Central memory CD8-positive, alpha-beta T cell (primary cell): Measurements from ENCODE around the gene CCDC27.
"Not testable (repeated sequence)": the region's sequence is repeated elsewhere in the genome, so short reads cannot be mapped to it uniquely, and the experiment has no call there.

Source experiments
- ATAC-seq: fragments of 150-1000 bp; cut with Tn5 transposase; replicated peaks from 2 replicates; pipeline ENCODE4 v1.10.0; 2022; ENCODE audit warnings: mild to moderate bottlenecking, moderate FRiP score, moderate number of reproducible peaks; ENCODE audit not compliant: poor library complexity, severe bottlenecking; ENCODE audit errors: extremely low read depth
- DNase-seq, 2 donors: peaks; one replicate each; pipeline ENCODE4 v3.0.0; 2021; ENCODE audit warnings: low spot score in 2 of 2
- H3K27ac Mint-ChIP-seq: one replicate; pipeline ENCODE4 v1.8.0; 2022; ENCODE audit warnings: low read depth, mild to moderate bottlenecking, moderate library complexity, mixed read lengths
- H3K27me3 Mint-ChIP-seq: one replicate; pipeline ENCODE4 v1.8.0; 2022; ENCODE audit warnings: mixed read lengths
- H3K36me3 Mint-ChIP-seq: one replicate; pipeline ENCODE4 v1.8.0; 2022; ENCODE audit warnings: mild to moderate bottlenecking, moderate library complexity, mixed read lengths; ENCODE audit not compliant: insufficient read depth
- H3K4me1 Mint-ChIP-seq: one replicate; pipeline ENCODE4 v1.8.0; 2022; ENCODE audit warnings: mixed read lengths
- H3K4me3 Mint-ChIP-seq: one replicate; pipeline ENCODE4 v1.8.0; 2022; ENCODE audit warnings: mild to moderate bottlenecking, moderate library complexity, mixed read lengths
- H3K9me3 Mint-ChIP-seq: one replicate; pipeline ENCODE4 v1.8.0; 2022; ENCODE audit warnings: mixed read lengths

CCDC27 gene

DNA sequence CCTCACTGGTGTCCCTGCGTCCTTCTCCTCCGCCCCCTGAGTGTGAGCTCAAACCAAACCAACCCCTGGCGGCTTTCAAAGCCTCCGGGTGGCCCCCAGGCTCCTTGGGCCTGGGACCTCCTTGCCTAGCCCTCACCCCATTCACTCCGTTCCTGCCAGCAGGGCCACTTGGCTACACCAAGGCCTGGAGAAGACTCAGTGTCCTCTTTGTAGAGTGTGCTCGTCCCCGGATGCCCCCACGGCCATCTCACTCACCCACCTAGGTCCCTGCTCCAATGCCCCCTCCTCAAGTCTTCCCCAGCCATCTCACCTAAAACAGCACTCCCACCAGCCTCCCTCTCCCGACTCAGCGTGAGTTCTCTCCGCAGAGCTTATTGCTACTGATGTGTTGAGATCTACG is 7.2 kb upstream of the CCDC27 start:
- DNase-seq: no peak
- H3K4me3 Mint-ChIP-seq: no peak overlapping the region
- peaks cover 10% of the 10 kb centered on the region for H3K36me3 Mint-ChIP-seq
- no peaks in the 10 kb centered on the region for H3K27me3 Mint-ChIP-seq
- no peak for ATAC-seq
- no peak overlapping the region for H3K27ac Mint-ChIP-seq
- H3K4me1 Mint-ChIP-seq: peaks cover 19% of the 10 kb centered on the region
- no peaks in the 10 kb centered on the region for H3K9me3 Mint-ChIP-seq

DNA sequence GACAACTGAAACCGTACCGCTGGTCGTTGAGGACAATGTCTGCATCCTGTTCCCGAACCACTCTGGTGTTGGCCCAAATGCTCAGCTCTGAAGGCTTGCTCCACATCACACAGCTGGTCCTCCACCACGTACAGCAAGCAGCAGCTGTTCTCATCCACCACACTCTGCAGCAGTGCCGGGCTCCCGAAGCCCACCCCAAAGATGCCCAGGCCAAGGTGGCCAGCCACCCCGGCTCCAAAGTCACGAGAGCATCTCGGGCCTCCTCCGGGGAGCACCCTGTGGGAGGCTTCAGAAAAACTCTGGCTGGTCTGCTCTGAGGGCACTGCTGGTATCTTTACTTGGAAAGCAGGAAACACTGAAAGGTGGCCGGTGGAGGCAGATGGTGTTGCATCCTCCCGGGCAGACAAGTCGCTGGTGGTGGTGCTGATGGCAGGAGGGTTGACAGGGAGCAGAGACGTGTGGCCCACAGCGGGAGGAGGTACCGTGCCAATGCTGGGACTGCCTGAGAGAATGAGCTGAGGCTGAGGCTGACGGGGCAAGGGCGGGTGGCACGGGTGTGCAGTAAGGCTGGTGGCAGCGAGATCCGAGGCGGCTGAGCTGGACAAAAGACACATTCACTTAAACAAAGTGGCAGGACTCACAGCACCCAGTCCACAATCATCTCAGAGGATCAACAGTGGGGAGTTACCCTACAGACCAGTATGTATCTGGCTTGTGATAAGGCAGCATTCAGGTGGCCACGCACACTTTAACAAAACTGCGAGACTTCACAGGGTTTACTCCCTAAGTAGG is 6.5 kb upstream of the CCDC27 start:
- ATAC-seq (no peak), DNase-seq (no peak)
- Mint-ChIP-seq H3K27ac (peak overlapping the region; percentile 87), H3K4me3 (peak overlapping the region; percentile 74), H3K4me1 (peaks cover 19% of the 10 kb centered on the region), H3K36me3 (peaks cover 10% of the 10 kb centered on the region), H3K27me3 (no peaks in the 10 kb centered on the region), H3K9me3 (no peaks in the 10 kb centered on the region)

DNA sequence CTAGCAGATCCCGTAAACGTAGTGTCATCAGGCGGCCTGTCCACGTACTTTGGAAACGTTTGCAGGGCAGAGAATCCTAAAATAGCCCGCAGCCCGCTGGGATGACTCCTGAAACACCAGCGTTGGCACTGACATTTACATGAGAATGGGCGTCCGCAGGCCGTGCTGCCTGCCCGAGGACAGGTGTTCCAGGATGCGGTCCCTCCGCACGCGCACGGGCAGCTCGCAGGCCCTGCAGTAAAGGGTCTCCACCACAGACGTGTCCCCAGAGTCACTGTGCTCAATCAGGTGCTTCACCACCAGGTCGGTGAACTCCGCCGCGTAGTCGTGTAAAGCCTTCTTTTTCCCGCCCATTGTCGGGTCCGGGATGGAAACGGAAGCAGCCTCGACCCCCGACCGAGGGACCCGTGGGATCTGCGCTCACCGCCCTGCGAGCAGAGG is 5.8 kb upstream of the CCDC27 start:
- DNase-seq: no peak
- no peak for ATAC-seq
- H3K27ac Mint-ChIP-seq: peak overlapping the region; percentile 87
- no peaks in the 10 kb centered on the region for H3K27me3 Mint-ChIP-seq
- peak overlapping the region; percentile 74 for H3K4me3 Mint-ChIP-seq
- H3K36me3 Mint-ChIP-seq: peaks cover 10% of the 10 kb centered on the region
- no peaks in the 10 kb centered on the region for H3K9me3 Mint-ChIP-seq
- H3K4me1 Mint-ChIP-seq: peaks cover 19% of the 10 kb centered on the region

DNA sequence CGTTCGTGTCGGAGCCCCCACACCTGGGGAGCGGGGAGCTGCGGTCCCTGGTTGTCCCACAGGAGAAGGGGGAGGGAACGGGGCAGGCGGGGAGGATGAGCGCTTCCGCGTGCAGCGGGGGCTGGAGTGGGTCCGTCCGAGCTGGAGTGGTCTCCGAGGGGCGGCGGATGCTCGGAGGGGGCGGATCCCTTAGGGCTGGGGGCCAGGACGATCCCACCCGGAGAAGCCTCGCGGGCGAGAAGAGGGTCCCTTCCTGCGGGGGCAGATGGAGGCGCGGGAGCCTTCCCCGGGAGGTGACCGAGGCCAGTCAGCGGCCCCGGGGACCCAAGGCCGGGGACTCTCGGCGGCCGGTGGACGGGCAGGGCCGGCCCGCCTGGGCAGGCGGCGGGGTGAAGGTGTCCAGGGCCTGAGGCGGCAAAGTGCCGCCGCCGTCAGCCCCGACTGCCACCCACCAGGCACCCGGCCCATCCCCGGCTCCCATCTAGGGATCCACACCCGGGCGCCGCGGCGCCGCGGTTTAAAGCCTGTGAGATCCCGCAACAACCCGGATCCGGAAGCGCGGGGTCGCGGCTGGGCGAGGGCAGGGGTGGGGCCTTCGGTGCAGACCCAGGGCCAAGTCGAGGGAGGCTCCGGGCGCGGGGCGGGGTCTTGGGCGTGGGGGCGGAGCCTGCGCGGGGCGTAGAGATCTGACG is 5.3 kb upstream of the CCDC27 start:
- Mint-ChIP-seq H3K4me3 (peak overlapping the region; percentile 74), H3K27me3 (no peaks in the 10 kb centered on the region), H3K27ac (peak overlapping the region; percentile 87), H3K36me3 (peaks cover 10% of the 10 kb centered on the region), H3K9me3 (no peaks in the 10 kb centered on the region), H3K4me1 (peaks cover 19% of the 10 kb centered on the region)
- ATAC-seq (peak; percentile 87), DNase-seq (peak; percentile 60 to 65)

DNA sequence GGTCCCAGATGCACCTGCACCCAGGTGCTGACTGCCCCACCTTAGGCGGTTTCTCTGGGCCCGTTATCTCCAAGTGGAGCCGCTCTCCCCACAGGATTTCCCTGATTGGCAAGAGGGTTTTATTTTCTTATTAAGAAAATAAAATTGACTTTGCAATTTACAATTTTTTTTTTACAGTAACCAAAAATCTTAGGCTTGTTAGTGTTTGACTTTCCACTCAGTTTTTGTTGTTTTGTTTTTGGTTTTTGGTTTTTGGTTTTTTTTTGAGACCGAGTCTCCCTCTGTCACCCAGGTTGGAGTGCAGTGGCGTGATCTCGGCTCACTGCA is 4.8 kb upstream of the CCDC27 start:
- no peak overlapping the region for H3K27ac Mint-ChIP-seq
- no peaks in the 10 kb centered on the region for H3K27me3 Mint-ChIP-seq
- peak overlapping the region; percentile 74 for H3K4me3 Mint-ChIP-seq
- peaks cover 8% of the 10 kb centered on the region for H3K36me3 Mint-ChIP-seq
- no peak for DNase-seq
- ATAC-seq: no peak
- no peaks in the 10 kb centered on the region for H3K9me3 Mint-ChIP-seq
- H3K4me1 Mint-ChIP-seq: peaks cover 19% of the 10 kb centered on the region

DNA sequence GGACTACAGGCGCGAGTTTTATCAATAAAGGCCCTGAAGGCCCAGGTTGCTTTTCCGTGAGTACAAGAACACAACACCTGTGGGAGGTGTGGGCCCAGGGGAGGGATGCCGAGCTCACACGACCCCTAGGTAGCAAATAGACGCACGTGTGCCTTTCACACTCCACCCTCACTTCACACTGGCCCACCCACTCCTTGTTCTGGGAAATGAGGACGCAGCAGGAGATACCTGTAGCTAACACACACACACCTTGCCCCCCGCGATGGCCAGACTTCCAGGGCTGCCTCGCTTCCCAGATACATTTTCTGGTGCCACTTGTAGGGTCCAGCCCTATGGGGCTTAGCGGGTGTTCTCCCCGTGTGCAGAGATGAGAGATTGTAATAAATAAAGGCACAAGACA is 4.3 kb upstream of the CCDC27 start:
- no peaks in the 10 kb centered on the region for H3K9me3 Mint-ChIP-seq
- H3K27me3 Mint-ChIP-seq: no peaks in the 10 kb centered on the region
- H3K27ac Mint-ChIP-seq: no peak overlapping the region
- H3K4me1 Mint-ChIP-seq: peaks cover 19% of the 10 kb centered on the region
- DNase-seq: no peak
- H3K4me3 Mint-ChIP-seq: peak overlapping the region; percentile 74
- H3K36me3 Mint-ChIP-seq: peaks cover 8% of the 10 kb centered on the region
- ATAC-seq: no peak

DNA sequence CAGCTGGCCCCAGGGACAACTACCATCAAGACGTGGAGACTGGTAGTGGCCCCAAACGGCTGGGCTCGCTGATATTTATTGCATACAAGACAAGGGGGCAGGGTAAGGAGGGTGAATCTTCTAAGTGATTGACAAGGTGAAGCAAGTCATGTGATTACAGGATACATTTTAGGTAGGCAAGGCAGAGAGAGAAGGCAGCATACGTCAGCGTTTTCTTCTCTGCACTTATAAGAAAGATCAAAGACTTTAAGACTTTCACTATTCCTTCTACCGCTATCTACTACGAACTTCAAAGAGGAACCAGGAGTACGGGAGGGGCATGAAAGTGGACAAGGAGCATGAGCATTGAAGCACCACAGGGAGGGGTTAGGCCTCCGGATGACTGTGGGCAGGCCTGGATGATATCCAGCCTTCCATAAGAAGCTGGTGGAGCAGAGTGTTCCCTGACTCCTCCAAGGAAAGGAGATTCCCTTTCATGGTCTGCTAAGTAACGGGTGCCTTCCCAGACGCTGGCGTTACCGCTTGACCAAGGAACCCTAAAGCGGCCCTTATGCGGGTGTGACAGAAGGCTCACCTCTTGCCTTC is 3.8 kb upstream of the CCDC27 start:
- peak overlapping the region; percentile 74 for H3K4me3 Mint-ChIP-seq
- H3K4me1 Mint-ChIP-seq: peaks cover 19% of the 10 kb centered on the region
- H3K9me3 Mint-ChIP-seq, ATAC-seq, H3K36me3 Mint-ChIP-seq, H3K27me3 Mint-ChIP-seq, H3K27ac Mint-ChIP-seq, DNase-seq: not testable (repeated sequence)

DNA sequence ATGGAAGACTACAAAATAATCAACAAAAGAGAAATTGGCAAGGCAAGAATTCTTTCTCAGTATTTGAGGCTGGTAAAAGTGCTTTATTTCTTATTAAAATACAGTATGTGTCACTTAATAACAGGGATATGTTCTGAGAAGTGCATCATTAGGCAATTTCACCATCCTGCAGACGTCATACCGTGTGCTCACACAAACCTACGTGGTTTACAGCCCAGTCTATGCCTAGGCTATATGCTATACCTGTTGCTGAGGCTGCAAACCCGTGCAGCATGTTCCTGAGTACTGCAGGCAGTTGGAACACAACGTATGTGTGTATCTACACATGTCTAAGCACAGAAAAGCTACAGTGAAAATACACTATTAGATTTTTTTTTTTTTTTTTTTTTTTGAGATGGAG is 2.7 kb upstream of the CCDC27 start:
- no peaks in the 10 kb centered on the region for H3K9me3 Mint-ChIP-seq
- H3K4me1 Mint-ChIP-seq: peaks cover 19% of the 10 kb centered on the region
- no peak overlapping the region for H3K27ac Mint-ChIP-seq
- H3K4me3 Mint-ChIP-seq: no peak overlapping the region
- DNase-seq (no peak), ATAC-seq (no peak)
- peaks cover 6% of the 10 kb centered on the region for H3K36me3 Mint-ChIP-seq
- no peaks in the 10 kb centered on the region for H3K27me3 Mint-ChIP-seq

DNA sequence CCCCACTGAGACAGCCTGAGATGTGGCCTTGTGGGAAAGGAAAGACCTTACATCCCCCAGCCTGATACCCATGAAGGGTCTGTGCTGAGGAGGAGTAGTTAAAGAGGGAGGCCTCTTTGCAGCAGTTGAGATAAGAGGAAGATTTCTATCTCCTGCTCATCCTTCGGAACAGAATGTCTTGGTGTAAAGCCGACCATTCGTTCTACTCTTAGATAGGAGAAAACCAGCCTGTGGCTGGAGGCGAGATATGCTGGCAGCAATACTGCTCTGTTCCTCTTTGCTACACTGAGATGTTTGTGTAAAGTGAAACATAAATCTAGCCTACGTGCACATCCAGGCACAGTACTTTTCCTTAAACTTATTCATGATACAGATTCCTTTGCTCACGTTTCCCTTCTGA is 1.5 kb upstream of the CCDC27 start:
- Mint-ChIP-seq H3K27ac (no peak overlapping the region), H3K4me3 (no peak overlapping the region), H3K4me1 (peaks cover 14% of the 10 kb centered on the region), H3K36me3 (peaks cover 5% of the 10 kb centered on the region), H3K9me3 (no peaks in the 10 kb centered on the region), H3K27me3 (peaks cover 10% of the 10 kb centered on the region)
- DNase-seq (no peak), ATAC-seq (no peak)

DNA sequence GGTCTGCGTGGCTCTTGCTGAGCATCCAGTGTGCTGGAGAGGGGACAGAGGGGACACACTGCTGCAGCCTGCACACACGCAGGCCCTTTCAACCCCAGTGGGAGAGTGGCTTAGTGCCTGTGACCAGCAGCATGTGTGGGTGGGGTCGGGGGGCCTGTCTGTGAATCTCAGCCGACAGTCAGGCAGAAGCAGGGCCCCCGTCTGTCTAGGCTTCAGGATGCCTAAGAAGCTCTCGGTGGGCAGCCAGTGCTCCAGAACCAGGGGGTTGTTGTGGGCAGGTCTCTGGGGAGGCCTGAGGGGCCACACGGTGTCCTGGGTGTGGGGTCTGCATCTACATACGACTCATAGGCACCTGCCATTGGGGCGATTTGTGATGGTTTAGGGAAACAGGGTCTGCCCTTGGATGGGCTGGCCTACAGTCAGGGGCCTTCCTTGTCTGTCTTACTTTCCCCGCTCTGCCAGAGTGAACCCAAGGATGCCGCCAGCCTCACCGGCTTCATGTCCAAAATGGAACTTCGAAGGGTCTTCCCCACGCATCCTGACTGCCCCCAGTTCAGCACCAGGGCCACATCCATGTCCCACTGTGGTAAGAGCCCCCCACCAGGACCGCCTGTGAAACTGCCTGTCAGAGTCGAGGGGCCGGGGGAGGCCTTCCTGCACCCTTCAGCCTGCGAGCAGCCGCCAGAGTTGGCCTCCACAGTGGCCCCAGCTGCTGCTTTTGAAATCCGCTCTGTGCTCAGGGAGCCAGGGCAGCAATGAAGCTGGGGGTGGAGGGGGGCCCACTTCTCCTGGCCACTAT is 1.6 kb downstream of the CCDC27 start:
- DNase-seq (no peak), ATAC-seq (no peak)
- Mint-ChIP-seq H3K4me1 (no peaks in the 10 kb centered on the region), H3K9me3 (no peaks in the 10 kb centered on the region), H3K4me3 (no peak overlapping the region), H3K36me3 (peaks cover 2% of the 10 kb centered on the region), H3K27me3 (peaks cover 23% of the 10 kb centered on the region), H3K27ac (no peak overlapping the region)

DNA sequence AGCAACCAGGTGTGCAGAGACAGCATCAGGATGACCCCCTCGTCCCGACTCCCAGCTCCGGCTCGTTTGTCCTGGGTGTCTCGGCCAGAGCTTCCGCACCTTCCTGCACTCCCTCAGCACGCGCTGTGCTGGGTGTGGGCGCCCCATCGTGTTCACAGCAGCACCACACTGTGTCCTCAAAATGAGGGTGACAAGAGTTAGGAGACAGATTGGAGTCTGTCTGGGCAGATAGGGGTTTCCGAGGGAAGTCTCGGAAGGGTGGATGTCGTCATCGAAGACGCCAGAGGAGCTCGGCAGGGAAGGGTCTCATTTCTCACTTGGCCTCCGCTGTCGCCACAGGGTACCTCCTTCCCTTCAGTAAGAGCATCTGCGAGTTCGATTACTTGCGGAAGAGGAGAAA is 4.1 kb downstream of the CCDC27 start:
- H3K4me1 Mint-ChIP-seq: no peaks in the 10 kb centered on the region
- peaks cover 48% of the 10 kb centered on the region for H3K27me3 Mint-ChIP-seq

DNA sequence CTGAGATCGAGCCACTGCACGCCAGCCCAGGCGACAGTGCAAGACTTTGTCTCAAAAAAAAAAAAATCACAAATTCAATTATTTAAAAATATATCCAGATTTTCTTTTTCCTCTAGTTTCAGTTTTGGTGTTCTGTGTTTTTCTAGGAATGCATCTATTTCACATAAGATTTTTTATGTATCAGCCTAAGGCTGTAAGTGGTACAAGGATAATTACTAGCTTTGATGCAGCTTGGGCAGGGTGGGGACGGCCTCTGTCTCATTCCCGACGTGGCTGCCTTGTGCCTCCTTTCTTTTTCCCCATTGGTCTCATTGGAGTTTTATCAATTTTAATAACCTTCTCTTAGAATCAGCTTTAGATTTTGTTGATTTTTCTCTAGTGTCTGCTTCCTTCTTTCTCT is 6.9 kb downstream of the CCDC27 start:
- Mint-ChIP-seq H3K4me1 (no peaks in the 10 kb centered on the region), H3K27ac (no peak overlapping the region), H3K27me3 (peaks cover 53% of the 10 kb centered on the region), H3K4me3 (no peak overlapping the region), H3K9me3 (no peaks in the 10 kb centered on the region), H3K36me3 (peaks cover 2% of the 10 kb centered on the region)
- ATAC-seq (no peak), DNase-seq (no peak)

More for the DNA sequence above, 4.1 kb downstream of the CCDC27 start:
- Mint-ChIP-seq H3K36me3 (peaks cover 2% of the 10 kb centered on the region), H3K27ac (no peak overlapping the region), H3K4me3 (no peak overlapping the region), H3K9me3 (no peaks in the 10 kb centered on the region)
- DNase-seq (no peak), ATAC-seq (no peak)
